ENCODE measurements around the gene FBXO17. TPM values are rescaled to one million over a fixed set of nuclear protein-coding genes. Genes with fewer than 3 reads are reported as not detected.

FBXO17 gene
- total and polyA plus RNA-seq, 4 donors = 19.7 to 31.9 (median 23.4) TPM

DNA sequence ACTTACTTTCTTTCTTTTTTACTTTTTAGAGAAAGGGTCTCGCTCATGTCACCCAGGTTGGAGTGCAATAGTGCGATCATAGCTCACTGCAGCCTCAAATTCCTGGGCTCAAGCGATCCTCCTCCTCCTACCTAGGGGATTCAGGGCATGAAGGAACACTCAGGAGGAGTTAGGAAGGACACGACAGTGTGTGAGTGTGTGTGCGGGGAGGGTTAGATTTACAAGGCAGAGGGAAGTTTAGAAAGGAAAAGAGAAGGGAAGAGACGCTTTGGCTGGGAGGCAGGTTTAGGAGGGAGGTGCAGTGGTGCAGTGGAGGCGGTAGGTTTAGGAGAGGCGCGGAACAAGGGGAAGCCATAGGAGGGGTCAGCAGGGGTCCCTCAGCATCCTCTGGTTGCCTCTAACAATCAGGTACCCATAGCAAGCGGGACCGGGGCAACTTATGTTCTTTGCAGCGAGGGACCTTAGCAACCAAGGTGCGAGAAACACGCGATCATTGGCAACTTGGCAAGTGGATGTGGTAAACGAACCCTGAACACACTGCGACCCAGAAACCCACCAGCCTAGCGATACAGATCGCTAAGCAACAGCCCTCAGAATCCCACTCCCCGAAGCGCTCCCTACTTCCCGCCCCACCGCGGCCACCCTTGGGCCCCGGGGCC, 76.6 kb downstream of the FBXO17 start:
- H3K27me3 ChIP-seq (ENCODE audit: control insufficient read depth in 4 of 4, insufficient read depth in 4 of 4, low read length in 3 of 4) = no peaks in the 10 kb centered on the region
- peaks cover 4 to 33% (median 15%) of the 10 kb centered on the region in 4 donors for H3K4me1 ChIP-seq (ENCODE audit: control insufficient read depth in 4 of 4, insufficient read depth in 4 of 4, low read length in 3 of 4)
- H3K4me3 ChIP-seq (ENCODE audit: low read depth in 1 of 3, low read length in 3 of 3) = peak overlapping the region; percentile 67 to 88 (median 86)
- WGBS = 10% methylated on average over 25 of the region's 25 CpGs
- DNase-seq (ENCODE audit: low spot score) = no peak
- H3K36me3 ChIP-seq (ENCODE audit: control insufficient read depth in 4 of 4, insufficient read depth in 3 of 4, low read depth in 1 of 4, low read length in 3 of 4) = no peaks in the 10 kb centered on the region
- peak overlapping the region; percentile 79 to 83 for H3K27ac ChIP-seq (ENCODE audit: low read depth in 1 of 2, low read length in 2 of 2)
- H3K9ac ChIP-seq (ENCODE audit: low read depth in 1 of 2, low read length in 2 of 2) = peak overlapping the region; percentile 77 to 91
- H3K9me3 ChIP-seq (ENCODE audit: control insufficient read depth in 4 of 4, low read length in 3 of 4) = no peaks in the 10 kb centered on the region
- TF ChIP-seq SP1 (IDR thresholded peaks at IDR 0.05) = no peak
- no peak for TF ChIP-seq TAF1 (conservative IDR thresholded peaks at IDR 0.05)
- TF ChIP-seq REST (IDR thresholded peaks at IDR 0.05) = no peak
- no peak for TF ChIP-seq RAD21 (IDR thresholded peaks at IDR 0.05)
- no peak for TF ChIP-seq HNF4A (conservative IDR thresholded peaks at IDR 0.05)
- TF ChIP-seq HNF4G (IDR thresholded peaks at IDR 0.05) = no peak
- no peak for TF ChIP-seq CTCF (IDR thresholded peaks at IDR 0.05; ENCODE audit: low read depth, low read length, missing input control)
- no peak for TF ChIP-seq FOXA2 (IDR thresholded peaks at IDR 0.05)
- TF ChIP-seq RXRA (IDR thresholded peaks at IDR 0.05) = no peak
- TF ChIP-seq, protein P1, sequence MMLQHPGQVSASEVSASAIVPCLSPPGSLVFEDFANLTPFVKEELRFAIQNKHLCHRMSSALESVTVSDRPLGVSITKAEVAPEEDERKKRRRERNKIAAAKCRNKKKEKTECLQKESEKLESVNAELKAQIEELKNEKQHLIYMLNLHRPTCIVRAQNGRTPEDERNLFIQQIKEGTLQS (IDR thresholded peaks at IDR 0.05) = no peak

GRCh38 chr19:38894968-38895367, 80.6 kb downstream of the FBXO17 start:
- no peak for DNase-seq (ENCODE audit: low spot score)
- Histone ChIP-seq H3K9ac (ENCODE audit: low read depth in 1 of 2, low read length in 2 of 2) (no peak overlapping the region), H3K27me3 (ENCODE audit: control insufficient read depth in 4 of 4, insufficient read depth in 4 of 4, low read length in 3 of 4) (no peaks in the 10 kb centered on the region), H3K9me3 (ENCODE audit: control insufficient read depth in 4 of 4, low read length in 3 of 4) (no peaks in the 10 kb centered on the region), H3K4me1 (ENCODE audit: control insufficient read depth in 4 of 4, insufficient read depth in 4 of 4, low read length in 3 of 4) (peaks cover 4 to 16% (median 10%) of the 10 kb centered on the region in 4 donors), H3K4me3 (ENCODE audit: low read depth in 1 of 3, low read length in 3 of 3) (no peak overlapping the region), H3K36me3 (ENCODE audit: control insufficient read depth in 4 of 4, insufficient read depth in 3 of 4, low read depth in 1 of 4, low read length in 3 of 4) (peaks cover 0 to 6% (median 4%) of the 10 kb centered on the region in 4 donors), H3K27ac (ENCODE audit: low read depth in 1 of 2, low read length in 2 of 2) (no peak overlapping the region)
- 74% methylated on average over 9 of the region's 9 CpGs for WGBS
- no peak for TF ChIP-seq SP1 (IDR thresholded peaks at IDR 0.05)
- TF ChIP-seq JUND (IDR thresholded peaks at IDR 0.05) = no peak
- no peak for TF ChIP-seq YY1 (IDR thresholded peaks at IDR 0.05)
- no peak for TF ChIP-seq REST (IDR thresholded peaks at IDR 0.05)
- no peak for TF ChIP-seq HNF4G (IDR thresholded peaks at IDR 0.05)
- no peak for TF ChIP-seq RXRA (IDR thresholded peaks at IDR 0.05)
- TF ChIP-seq HNF4A (conservative IDR thresholded peaks at IDR 0.05) = no peak
- TF ChIP-seq NR2F2 (IDR thresholded peaks at IDR 0.05) = no peak
- TF ChIP-seq CTCF (IDR thresholded peaks at IDR 0.05; ENCODE audit: low read depth, low read length, missing input control) = no peak
- TF ChIP-seq TAF1 (conservative IDR thresholded peaks at IDR 0.05) = no peak
- no peak for TF ChIP-seq FOXA1 (IDR thresholded peaks at IDR 0.05)
- TF ChIP-seq, protein P1 (IDR thresholded peaks at IDR 0.05) = no peak
- TF ChIP-seq MAX (IDR thresholded peaks at IDR 0.05) = no peak
- TF ChIP-seq, protein P2, sequence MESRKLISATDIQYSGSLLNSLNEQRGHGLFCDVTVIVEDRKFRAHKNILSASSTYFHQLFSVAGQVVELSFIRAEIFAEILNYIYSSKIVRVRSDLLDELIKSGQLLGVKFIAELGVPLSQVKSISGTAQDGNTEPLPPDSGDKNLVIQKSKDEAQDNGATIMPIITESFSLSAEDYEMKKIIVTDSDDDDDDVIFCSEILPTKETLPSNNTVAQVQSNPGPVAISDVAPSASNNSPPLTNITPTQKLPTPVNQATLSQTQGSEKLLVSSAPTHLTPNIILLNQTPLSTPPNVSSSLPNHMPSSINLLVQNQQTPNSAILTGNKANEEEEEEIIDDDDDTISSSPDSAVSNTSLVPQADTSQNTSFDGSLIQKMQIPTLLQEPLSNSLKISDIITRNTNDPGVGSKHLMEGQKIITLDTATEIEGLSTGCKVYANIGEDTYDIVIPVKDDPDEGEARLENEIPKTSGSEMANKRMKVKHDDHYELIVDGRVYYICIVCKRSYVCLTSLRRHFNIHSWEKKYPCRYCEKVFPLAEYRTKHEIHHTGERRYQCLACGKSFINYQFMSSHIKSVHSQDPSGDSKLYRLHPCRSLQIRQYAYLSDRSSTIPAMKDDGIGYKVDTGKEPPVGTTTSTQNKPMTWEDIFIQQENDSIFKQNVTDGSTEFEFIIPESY (IDR thresholded peaks at IDR 0.05) = no peak
- no peak for TF ChIP-seq RAD21 (IDR thresholded peaks at IDR 0.05)
- TF ChIP-seq FOXA2 (IDR thresholded peaks at IDR 0.05) = no peak
